H9 (cell line): ENCODE results near the gene DHRS1. TPM values are rescaled to one million over a fixed set of nuclear protein-coding genes. Genes with fewer than 3 reads are reported as not detected.

ENCODE experiments used
- DNase-seq: peaks from one replicate; pipeline ENCODE4 v3.0.0-alpha.2; 2017
- H2AFZ ChIP-seq: one replicate; pipeline ENCODE4 v1.6.1; 2013; ENCODE audit warnings: mild to moderate bottlenecking, low read length, control low read depth, moderate library complexity
- H2AK5ac ChIP-seq: 2 replicates; pipeline ENCODE4 v1.6.1; 2013; ENCODE audit warnings: low read length, control low read depth, mixed read lengths; ENCODE audit not compliant: insufficient read length
- H2BK120ac ChIP-seq: one replicate; pipeline ENCODE4 v1.6.1; 2013; ENCODE audit warnings: low read depth, mild to moderate bottlenecking, low read length, control low read depth, inconsistent platforms; ENCODE audit not compliant: poor library complexity, severe bottlenecking
- H2BK12ac ChIP-seq: 2 replicates; pipeline ENCODE4 v1.6.1; 2013; ENCODE audit warnings: low read length, control low read depth, mixed read lengths, low read depth; ENCODE audit not compliant: insufficient read length
- H2BK15ac ChIP-seq: 2 replicates; pipeline ENCODE4 v1.6.1; 2013; ENCODE audit warnings: low read depth, low read length, control low read depth
- H2BK20ac ChIP-seq: one replicate; pipeline ENCODE4 v1.6.1; 2013; ENCODE audit warnings: low read depth, mild to moderate bottlenecking, low read length, control low read depth, inconsistent platforms; ENCODE audit not compliant: poor library complexity, severe bottlenecking
- H2BK5ac ChIP-seq: 2 replicates; pipeline ENCODE4 v1.6.1; 2013; ENCODE audit warnings: low read length, control low read depth, mixed read lengths; ENCODE audit not compliant: insufficient read length
- H3K14ac ChIP-seq: 2 replicates; pipeline ENCODE4 v1.6.1; 2013; ENCODE audit warnings: low read length, control low read depth; ENCODE audit not compliant: insufficient read depth
- H3K18ac ChIP-seq: 2 replicates; pipeline ENCODE4 v1.6.1; 2013; ENCODE audit warnings: low read depth, mild to moderate bottlenecking, mixed read lengths, low read length, control low read depth; ENCODE audit not compliant: insufficient read length
- H3K23ac ChIP-seq: 2 replicates; pipeline ENCODE4 v1.6.1; 2013; ENCODE audit warnings: low read length, control low read depth, mixed read lengths, low read depth; ENCODE audit not compliant: insufficient read length
- H3K23me2 ChIP-seq: 2 replicates; pipeline ENCODE4 v1.6.1; 2013; ENCODE audit warnings: low read depth, mild to moderate bottlenecking, mixed read lengths, low read length, control low read depth; ENCODE audit not compliant: insufficient read length, poor library complexity, severe bottlenecking
- H3K27ac ChIP-seq: 2 replicates; pipeline ENCODE4 v1.5.1; 2013; ENCODE audit warnings: low read length, control low read depth, mixed read lengths, low read depth; ENCODE audit not compliant: insufficient read length
- H3K27me3 ChIP-seq: 2 replicates; pipeline ENCODE4 v1.6.1; 2013; ENCODE audit warnings: low read length, control low read depth, inconsistent platforms; ENCODE audit not compliant: insufficient read depth
- H3K4ac ChIP-seq: 2 replicates; pipeline ENCODE4 v1.6.1; 2013; ENCODE audit warnings: low read depth, mild to moderate bottlenecking, control low read depth, inconsistent platforms, low read length, moderate library complexity
- H3K4me1 ChIP-seq: 2 replicates; pipeline ENCODE4 v1.6.1; 2013; ENCODE audit warnings: low read length, control low read depth, inconsistent platforms; ENCODE audit not compliant: insufficient read depth
- H3K4me2 ChIP-seq: 2 replicates; pipeline ENCODE4 v1.6.1; 2013; ENCODE audit warnings: low read length, control low read depth, mixed read lengths; ENCODE audit not compliant: insufficient read length, insufficient read depth
- H3K56ac ChIP-seq: 2 replicates; pipeline ENCODE4 v1.6.1; 2013; ENCODE audit warnings: low read depth, mild to moderate bottlenecking, mixed read lengths, low read length, control low read depth; ENCODE audit not compliant: insufficient read length
- H3K79me1 ChIP-seq: 2 replicates; pipeline ENCODE4 v1.6.1; 2013; ENCODE audit warnings: low read depth, mild to moderate bottlenecking, moderate library complexity, low read length, control low read depth, inconsistent platforms; ENCODE audit not compliant: insufficient read depth, poor library complexity, severe bottlenecking
- H3K79me2 ChIP-seq: 2 replicates; pipeline ENCODE4 v1.6.1; 2013; ENCODE audit warnings: low read length, control low read depth, inconsistent platforms; ENCODE audit not compliant: insufficient read depth
- H3K9ac ChIP-seq: 2 replicates; pipeline ENCODE4 v1.6.1; 2013; ENCODE audit warnings: low read length, control low read depth, mixed read lengths; ENCODE audit not compliant: insufficient read length; ENCODE audit errors: extremely low read depth
- H3K9me3 ChIP-seq: one replicate; pipeline ENCODE4 v1.6.1; 2013; ENCODE audit warnings: low read depth, low read length, inconsistent platforms; ENCODE audit not compliant: control insufficient read depth
- H3T11ph ChIP-seq: one replicate; pipeline ENCODE4 v1.6.1; 2013; ENCODE audit warnings: mild to moderate bottlenecking, low read length, control low read depth, inconsistent platforms
- H4K20me1 ChIP-seq: one replicate; pipeline ENCODE4 v1.6.1; 2013; ENCODE audit not compliant: control insufficient read depth, insufficient read length, insufficient read depth
- H4K5ac ChIP-seq: 2 replicates; pipeline ENCODE4 v1.6.1; 2013; ENCODE audit warnings: low read depth, mild to moderate bottlenecking, mixed read lengths, low read length, control low read depth; ENCODE audit not compliant: insufficient read length
- H4K8ac ChIP-seq: replicated peaks from 2 replicates; pipeline ENCODE4 v1.6.1; 2013; ENCODE audit warnings: low read length, control low read depth, mixed read lengths, low read depth; ENCODE audit not compliant: insufficient read length
- H4K91ac ChIP-seq: 2 replicates; pipeline ENCODE4 v1.6.1; 2013; ENCODE audit warnings: low read depth, mild to moderate bottlenecking, moderate library complexity, mixed read lengths, low read length, control low read depth; ENCODE audit not compliant: insufficient read length
- H3K27ac Mint-ChIP-seq, 3 experiments: 2 replicates in 2 of 3; 3 replicates in 1 of 3; pipeline ENCODE4 v1.8.0; 2020 to 2021; ENCODE audit warnings: mixed read lengths in 3 of 3, mild to moderate bottlenecking in 1 of 3, moderate library complexity in 1 of 3
- H3K27me3 Mint-ChIP-seq: 2 replicates; pipeline ENCODE4 v1.8.0; 2021; ENCODE audit warnings: low read depth, mild to moderate bottlenecking, moderate library complexity, mixed read lengths
- H3K36me3 Mint-ChIP-seq, 3 experiments: 2 replicates in 2 of 3; 3 replicates in 1 of 3; pipeline ENCODE4 v1.8.0; 2020 to 2021; ENCODE audit warnings: low read depth in 3 of 3, mixed read lengths in 3 of 3; ENCODE audit not compliant: insufficient read depth in 1 of 3
- H3K4me1 Mint-ChIP-seq, 2 experiments: 2 replicates each; pipeline ENCODE4 v1.8.0; 2020; ENCODE audit warnings: mixed read lengths in 2 of 2
- H3K4me3 Mint-ChIP-seq, 2 experiments: 2 replicates in 1 of 2; 3 replicates in 1 of 2; pipeline ENCODE4 v1.8.0; 2020 to 2021; ENCODE audit warnings: mild to moderate bottlenecking in 2 of 2, mixed read lengths in 2 of 2, moderate library complexity in 1 of 2
- H3K9me3 Mint-ChIP-seq, 2 experiments: 2 replicates in 1 of 2; 3 replicates in 1 of 2; pipeline ENCODE4 v1.8.0; 2020; ENCODE audit warnings: mild to moderate bottlenecking in 2 of 2, mixed read lengths in 2 of 2, moderate library complexity in 1 of 2
- WGBS: extraction: QIAGEN DNeasy Blood & Tissue Kit; methylation state at CpG from one replicate; pipeline ENCODE4 v1.1.7; 2013; ENCODE audit warnings: missing lambda C conversion rate, low lambda C conversion rate, mixed read lengths; ENCODE audit not compliant: insufficient read length; ENCODE audit errors: extremely low coverage; 5-methylcytosine and 5-hydroxymethylcytosine counted together
- total RNA-seq: library from RNA; stranded (reverse); gene quantifications from 2 replicates; pipeline ENCODE4 v1.2.1, GENCODE V29; 2021
- TF ChIP-seq, protein P1 (sequence below): fragments of 200-600 bp; sonication (generic); conservative IDR thresholded peaks from 3 replicates; pipeline ENCODE4 v1.8.0; 2021; ENCODE audit warnings: antibody characterized with exemption, mild to moderate bottlenecking

DHRS1 gene
- total RNA-seq, 1 experiment from 2014 or later = 19.1 TPM

DNA sequence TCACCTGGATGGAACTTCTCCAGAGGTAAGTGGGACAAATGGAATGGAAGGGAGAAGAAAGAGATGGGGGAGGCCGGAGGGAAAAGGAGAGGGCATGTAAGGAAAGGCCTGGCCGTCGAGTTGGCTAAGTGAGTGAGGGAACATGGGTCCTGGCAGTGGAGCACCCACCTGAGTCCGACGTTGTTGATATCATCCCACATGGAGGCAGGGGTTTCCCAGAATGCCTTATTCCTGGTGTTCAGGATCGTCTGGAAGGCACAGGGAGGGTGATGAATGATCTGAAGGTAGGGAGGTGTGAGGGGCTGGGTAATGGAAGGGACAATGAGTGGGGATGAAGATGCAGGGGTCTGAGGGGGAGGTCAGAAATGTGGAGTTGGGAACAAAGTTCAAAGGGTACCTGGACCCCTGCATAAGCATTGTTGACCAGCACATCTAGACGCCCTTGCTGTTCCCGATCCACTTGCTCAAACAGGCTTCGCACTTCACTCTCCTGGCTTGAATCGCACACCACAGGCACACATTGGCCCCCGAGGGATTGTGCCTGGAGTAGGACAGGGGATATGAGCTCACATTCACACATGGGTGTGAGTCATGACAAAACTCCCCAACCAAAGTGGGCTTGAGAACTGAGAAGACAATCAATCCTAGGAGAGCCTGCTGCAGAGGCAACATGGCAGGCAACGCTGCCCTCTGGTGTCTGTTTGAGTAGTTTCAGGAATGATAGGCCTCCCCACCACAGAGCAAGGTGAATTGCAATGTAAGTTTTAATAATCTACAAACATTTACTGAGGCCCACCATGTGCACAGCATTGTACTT is 3.0 kb downstream of the DHRS1 start:
- Mint-ChIP-seq H3K36me3 (peaks cover 4 to 35% (median 20%) of the 10 kb centered on the region in 3 experiments), H3K27ac (peak overlapping the region in 1 of 3 experiments; percentile 95; a peak in 2 of 7 replicates), H3K27me3 (no peaks in the 10 kb centered on the region; the same call in 1 of the 2 replicates), H3K4me1 (peaks cover 21 to 22% of the 10 kb centered on the region in 2 experiments), H3K9me3 (no peaks in the 10 kb centered on the region; a peak in 1 of 5 replicates), H3K4me3 (peak overlapping the region in 1 of 2 experiments; percentile 21; a peak in 2 of 5 replicates)
- DNase-seq = peak; percentile 68
- H2BK120ac ChIP-seq = no peak overlapping the region
- H3K4me1 ChIP-seq = peaks cover 4% of the 10 kb centered on the region; the same call in 1 of the 2 replicates
- H3K4ac ChIP-seq = no peak overlapping the region
- no peak overlapping the region for H3K4me2 ChIP-seq
- H4K91ac ChIP-seq = no peak overlapping the region
- H4K20me1 ChIP-seq = no peaks in the 10 kb centered on the region
- H3T11ph ChIP-seq = no peak overlapping the region
- no peak overlapping the region for H3K14ac ChIP-seq
- H3K27me3 ChIP-seq = no peaks in the 10 kb centered on the region
- H3K79me1 ChIP-seq = peaks cover 3% of the 10 kb centered on the region
- no peak overlapping the region for H2AK5ac ChIP-seq
- no peak overlapping the region for H3K18ac ChIP-seq
- no peak overlapping the region for H3K27ac ChIP-seq
- no peak overlapping the region for H3K9ac ChIP-seq
- H2BK20ac ChIP-seq = no peak overlapping the region
- H2BK12ac ChIP-seq = no peak overlapping the region
- peaks cover 4% of the 10 kb centered on the region; the same call in 1 of the 2 replicates for H3K79me2 ChIP-seq
- H3K23ac ChIP-seq = no peak overlapping the region
- TF ChIP-seq, protein P1, sequence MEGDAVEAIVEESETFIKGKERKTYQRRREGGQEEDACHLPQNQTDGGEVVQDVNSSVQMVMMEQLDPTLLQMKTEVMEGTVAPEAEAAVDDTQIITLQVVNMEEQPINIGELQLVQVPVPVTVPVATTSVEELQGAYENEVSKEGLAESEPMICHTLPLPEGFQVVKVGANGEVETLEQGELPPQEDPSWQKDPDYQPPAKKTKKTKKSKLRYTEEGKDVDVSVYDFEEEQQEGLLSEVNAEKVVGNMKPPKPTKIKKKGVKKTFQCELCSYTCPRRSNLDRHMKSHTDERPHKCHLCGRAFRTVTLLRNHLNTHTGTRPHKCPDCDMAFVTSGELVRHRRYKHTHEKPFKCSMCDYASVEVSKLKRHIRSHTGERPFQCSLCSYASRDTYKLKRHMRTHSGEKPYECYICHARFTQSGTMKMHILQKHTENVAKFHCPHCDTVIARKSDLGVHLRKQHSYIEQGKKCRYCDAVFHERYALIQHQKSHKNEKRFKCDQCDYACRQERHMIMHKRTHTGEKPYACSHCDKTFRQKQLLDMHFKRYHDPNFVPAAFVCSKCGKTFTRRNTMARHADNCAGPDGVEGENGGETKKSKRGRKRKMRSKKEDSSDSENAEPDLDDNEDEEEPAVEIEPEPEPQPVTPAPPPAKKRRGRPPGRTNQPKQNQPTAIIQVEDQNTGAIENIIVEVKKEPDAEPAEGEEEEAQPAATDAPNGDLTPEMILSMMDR = peak; percentile 80
- peaks cover 11% of the 10 kb centered on the region for H3K23me2 ChIP-seq
- H3K56ac ChIP-seq = no peak overlapping the region
- WGBS = no CpG with 5 or more reads among the region's 12 CpGs
- H4K5ac ChIP-seq = no peak overlapping the region
- no peak overlapping the region for H2BK15ac ChIP-seq
- no peak overlapping the region for H2BK5ac ChIP-seq
- H3K9me3 ChIP-seq = no peaks in the 10 kb centered on the region
- no peak overlapping the region for H4K8ac ChIP-seq
- H2AFZ ChIP-seq = no peak overlapping the region
